HG03135 (cell line): ENCODE results near the gene LRRC32.
A peak's percentile ranks its signal among the peaks of the same experiment; 100 is the strongest.

Experiments used
- ATAC-seq: cut with Tn5 transposase; IDR thresholded peaks from one replicate; pipeline ENCODE4 v1.9.1; 2021; ENCODE audit warnings: mild to moderate bottlenecking, moderate library complexity; ENCODE audit not compliant: unreplicated experiment

Gene LRRC32

GRCh38 chr11:76680518-76681425 is 10.2 kb upstream of the LRRC32 start:
- no peak for ATAC-seq

- ATAC-seq = no peak
Observed at GRCh38 chr11:76678321-76678720, 7.8 kb upstream of the LRRC32 start.

GRCh38 chr11:76677458-76677765 is 6.9 kb upstream of the LRRC32 start:
- ATAC-seq = no peak

GRCh38 chr11:76676636-76677457 is 6.3 kb upstream of the LRRC32 start:
- no peak for ATAC-seq

- ATAC-seq = no peak
Observed at GRCh38 chr11:76674517-76675400, 4.2 kb upstream of the LRRC32 start.

- no peak for ATAC-seq
Observed at GRCh38 chr11:76673176-76674142, 2.9 kb upstream of the LRRC32 start.

GRCh38 chr11:76672431-76673175 is 2.1 kb upstream of the LRRC32 start:
- ATAC-seq = peak; percentile 47

GRCh38 chr11:76671626-76672309 is 1.2 kb upstream of the LRRC32 start:
- ATAC-seq = no peak

GRCh38 chr11:76671237-76671592 is 668 bp upstream of the LRRC32 start:
- no peak for ATAC-seq

GRCh38 chr11:76669901-76670484 is 554 bp downstream of the LRRC32 start:
- ATAC-seq = no peak

- ATAC-seq = no peak
Observed at GRCh38 chr11:76668362-76669155, 2.0 kb downstream of the LRRC32 start.

- ATAC-seq = no peak
Observed at GRCh38 chr11:76667856-76668255, 2.7 kb downstream of the LRRC32 start.

- ATAC-seq = no peak
Observed at GRCh38 chr11:76667271-76667818, 3.2 kb downstream of the LRRC32 start.

- no peak for ATAC-seq
Observed at GRCh38 chr11:76666830-76667229, 3.7 kb downstream of the LRRC32 start.

GRCh38 chr11:76666408-76666807 is 4.1 kb downstream of the LRRC32 start:
- ATAC-seq = no peak

GRCh38 chr11:76665921-76666351 is 4.6 kb downstream of the LRRC32 start:
- ATAC-seq = no peak

- ATAC-seq = no peak
Observed at GRCh38 chr11:76665172-76665571, 5.4 kb downstream of the LRRC32 start.
